Kidney epithelial cell (primary cell): ENCODE results near the gene HRH2. TPM values are rescaled to one million over a fixed set of nuclear protein-coding genes. Genes with fewer than 3 reads are reported as not detected.
"Not testable (repeated sequence)": the region's sequence is repeated elsewhere in the genome, so short reads cannot be mapped to it uniquely, and the experiment has no call there.

Experiments used
- DNase-seq: peaks from one replicate; pipeline ENCODE4 v3.0.0-alpha.2; 2010; ENCODE audit warnings: low read depth
- H3K27me3 ChIP-seq: 2 replicates; pipeline ENCODE4 v1.6.0; 2011; ENCODE audit warnings: low read length; ENCODE audit not compliant: control insufficient read depth, insufficient read depth
- H3K36me3 ChIP-seq: 2 replicates; pipeline ENCODE4 v1.5.1; 2011; ENCODE audit warnings: low read length; ENCODE audit not compliant: control insufficient read depth, insufficient read depth
- H3K4me3 ChIP-seq: 2 replicates; pipeline ENCODE4 v1.5.1; 2011; ENCODE audit warnings: low read depth, mild to moderate bottlenecking, control low read depth, low read length
- CTCF ChIP-seq: IDR thresholded peaks from 2 replicates; pipeline ENCODE4 v1.5.1; 2011; ENCODE audit warnings: mild to moderate bottlenecking, moderate library complexity, low read length, control low read depth, inconsistent platforms; ENCODE audit not compliant: insufficient read depth, poor library complexity, severe bottlenecking
- total RNA-seq: library from RNA; depleted of rRNA; stranded (reverse); fragments of >200 nt; gene quantifications from 2 replicates; pipeline ENCODE4 v1.2.3, GENCODE V29; 2015

Gene HRH2
- total RNA-seq, 1 donor from 2014 or later: 2.7 TPM

- Histone ChIP-seq H3K4me3 (no peak overlapping the region), H3K36me3 (no peaks in the 10 kb centered on the region), H3K27me3 (no peaks in the 10 kb centered on the region)
- no peak for DNase-seq
- TF ChIP-seq CTCF: no peak
Measured at GRCh38 chr5:175751369-175751768, 93.5 kb downstream of the HRH2 start.

- Histone ChIP-seq H3K36me3 (no peaks in the 10 kb centered on the region), H3K4me3 (no peak overlapping the region), H3K27me3 (no peaks in the 10 kb centered on the region)
- TF ChIP-seq CTCF: no peak
- no peak for DNase-seq
Measured at GRCh38 chr5:175752826-175753535, 95.1 kb downstream of the HRH2 start.

- no peak for DNase-seq
- no peak for TF ChIP-seq CTCF
- H3K27me3 ChIP-seq: no peaks in the 10 kb centered on the region
Measured at GRCh38 chr5:175753536-175754402, 95.9 kb downstream of the HRH2 start.

GRCh38 chr5:175759991-175760390, 102.1 kb downstream of the HRH2 start:
- H3K36me3 ChIP-seq, H3K27me3 ChIP-seq, DNase-seq: not testable (repeated sequence)

More at GRCh38 chr5:175753536-175754402, 95.9 kb downstream of the HRH2 start:
- no peaks in the 10 kb centered on the region for H3K36me3 ChIP-seq
- H3K4me3 ChIP-seq: no peak overlapping the region

More at GRCh38 chr5:175759991-175760390, 102.1 kb downstream of the HRH2 start:
- H3K4me3 ChIP-seq: not testable (repeated sequence)

Other genes starting within 250 kb of the HRH2 start
- 0.07 TPM in 1 of 2 replicates, not detected in the other for gene DRD1, start 213.9 kb upstream of the HRH2 start, total RNA-seq
- gene SFXN1, start 179.5 kb upstream of the HRH2 start, total RNA-seq: 55.4 and 56.9 TPM in 2 replicates
- not detected in 2 replicates for gene CPLX2, start 213.5 kb downstream of the HRH2 start, total RNA-seq